Mesothelial cell of epicardium (in vitro differentiated cells): ENCODE measurements around the gene SAMD3. TPM values are rescaled to one million over a fixed set of nuclear protein-coding genes. Genes with fewer than 3 reads are reported as not detected.
"Not testable (repeated sequence)": the region's sequence is repeated elsewhere in the genome, so short reads cannot be mapped to it uniquely, and the experiment has no call there.

Experiments used
- DNase-seq, 2 experiments: peaks; one replicate each; pipeline ENCODE4 v3.0.0; 2021; ENCODE audit warnings: low spot score in 2 of 2; ENCODE audit not compliant: unreplicated experiment in 2 of 2
- H3K27ac Mint-ChIP-seq: 2 replicates; pipeline ENCODE4 v1.8.0; 2021; ENCODE audit warnings: mixed read lengths
- H3K27me3 Mint-ChIP-seq: 2 replicates; pipeline ENCODE4 v1.8.0; 2021; ENCODE audit warnings: low read depth, mixed read lengths
- H3K36me3 Mint-ChIP-seq: 2 replicates; pipeline ENCODE4 v1.8.0; 2021; ENCODE audit warnings: mixed read lengths
- H3K4me1 Mint-ChIP-seq: 2 replicates; pipeline ENCODE4 v1.8.0; 2021; ENCODE audit warnings: mixed read lengths
- H3K4me3 Mint-ChIP-seq: 2 replicates; pipeline ENCODE4 v1.8.0; 2021; ENCODE audit warnings: mild to moderate bottlenecking, moderate library complexity, mixed read lengths
- H3K9me3 Mint-ChIP-seq: 2 replicates; pipeline ENCODE4 v1.8.0; 2021; ENCODE audit warnings: mixed read lengths
- total RNA-seq: library from RNA; stranded (reverse); gene quantifications from 3 replicates; pipeline ENCODE4 v1.2.1, GENCODE V29; 2021
- TF ChIP-seq, protein P1 (sequence below): fragments of 200-600 bp; sonication (generic); IDR thresholded peaks from one replicate; pipeline ENCODE4 v1.5.0; 2021; ENCODE audit warnings: antibody characterized with exemption; ENCODE audit not compliant: unreplicated experiment

The SAMD3 gene
- total RNA-seq, 1 donor from 2014 or later: 0.49 TPM

DNA sequence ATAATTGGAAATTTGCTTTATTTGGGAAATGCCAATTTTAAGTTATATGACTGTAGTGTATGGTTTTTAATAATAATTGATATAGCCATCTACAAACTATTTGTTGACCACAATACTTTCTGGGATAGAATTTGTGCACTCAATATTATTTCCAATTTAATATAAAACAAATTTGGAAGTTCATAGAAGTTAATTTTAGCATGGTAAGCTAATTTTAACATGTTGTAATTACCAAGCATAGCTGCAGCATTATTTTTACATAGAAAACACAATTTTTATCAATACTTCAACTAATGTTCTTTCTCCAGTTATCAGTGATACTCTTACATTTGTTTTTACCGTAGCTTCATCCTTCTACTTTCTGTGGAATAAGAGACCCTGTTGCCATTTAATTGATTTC, 103.5 kb downstream of the SAMD3 start:
- TF ChIP-seq, protein P1, sequence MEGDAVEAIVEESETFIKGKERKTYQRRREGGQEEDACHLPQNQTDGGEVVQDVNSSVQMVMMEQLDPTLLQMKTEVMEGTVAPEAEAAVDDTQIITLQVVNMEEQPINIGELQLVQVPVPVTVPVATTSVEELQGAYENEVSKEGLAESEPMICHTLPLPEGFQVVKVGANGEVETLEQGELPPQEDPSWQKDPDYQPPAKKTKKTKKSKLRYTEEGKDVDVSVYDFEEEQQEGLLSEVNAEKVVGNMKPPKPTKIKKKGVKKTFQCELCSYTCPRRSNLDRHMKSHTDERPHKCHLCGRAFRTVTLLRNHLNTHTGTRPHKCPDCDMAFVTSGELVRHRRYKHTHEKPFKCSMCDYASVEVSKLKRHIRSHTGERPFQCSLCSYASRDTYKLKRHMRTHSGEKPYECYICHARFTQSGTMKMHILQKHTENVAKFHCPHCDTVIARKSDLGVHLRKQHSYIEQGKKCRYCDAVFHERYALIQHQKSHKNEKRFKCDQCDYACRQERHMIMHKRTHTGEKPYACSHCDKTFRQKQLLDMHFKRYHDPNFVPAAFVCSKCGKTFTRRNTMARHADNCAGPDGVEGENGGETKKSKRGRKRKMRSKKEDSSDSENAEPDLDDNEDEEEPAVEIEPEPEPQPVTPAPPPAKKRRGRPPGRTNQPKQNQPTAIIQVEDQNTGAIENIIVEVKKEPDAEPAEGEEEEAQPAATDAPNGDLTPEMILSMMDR: no peak
- no peak overlapping the region for H3K4me3 Mint-ChIP-seq
- DNase-seq: no peak
- H3K9me3 Mint-ChIP-seq: no peaks in the 10 kb centered on the region
- no peaks in the 10 kb centered on the region for H3K27me3 Mint-ChIP-seq
- peaks cover 13% of the 10 kb centered on the region for H3K36me3 Mint-ChIP-seq
- H3K27ac Mint-ChIP-seq: no peak overlapping the region
- H3K4me1 Mint-ChIP-seq: no peaks in the 10 kb centered on the region

DNA sequence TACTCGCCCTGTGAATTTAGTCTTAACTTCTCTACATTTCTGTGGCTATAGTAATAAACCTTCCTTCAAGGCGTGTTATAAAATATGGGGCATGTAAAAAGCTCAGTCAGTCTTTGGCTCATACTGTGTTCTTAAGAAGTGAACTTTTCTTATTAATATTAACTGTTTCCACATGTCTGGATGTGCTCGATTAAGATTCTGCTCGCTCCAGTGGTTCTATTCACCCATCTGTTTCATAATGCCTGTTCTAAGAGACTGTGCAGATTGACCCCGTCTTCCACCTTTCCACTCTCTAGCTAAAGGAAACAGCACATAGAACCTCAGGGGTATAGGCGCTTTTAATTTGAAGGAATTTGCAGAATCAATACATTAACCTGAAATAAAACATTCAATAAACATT, 104.5 kb downstream of the SAMD3 start:
- Mint-ChIP-seq H3K36me3 (peaks cover 8% of the 10 kb centered on the region), H3K4me1 (no peaks in the 10 kb centered on the region), H3K4me3 (no peak overlapping the region), H3K27me3 (no peaks in the 10 kb centered on the region), H3K9me3 (no peaks in the 10 kb centered on the region), H3K27ac (no peak overlapping the region)
- DNase-seq: no peak
- TF ChIP-seq, protein P1: no peak

DNA sequence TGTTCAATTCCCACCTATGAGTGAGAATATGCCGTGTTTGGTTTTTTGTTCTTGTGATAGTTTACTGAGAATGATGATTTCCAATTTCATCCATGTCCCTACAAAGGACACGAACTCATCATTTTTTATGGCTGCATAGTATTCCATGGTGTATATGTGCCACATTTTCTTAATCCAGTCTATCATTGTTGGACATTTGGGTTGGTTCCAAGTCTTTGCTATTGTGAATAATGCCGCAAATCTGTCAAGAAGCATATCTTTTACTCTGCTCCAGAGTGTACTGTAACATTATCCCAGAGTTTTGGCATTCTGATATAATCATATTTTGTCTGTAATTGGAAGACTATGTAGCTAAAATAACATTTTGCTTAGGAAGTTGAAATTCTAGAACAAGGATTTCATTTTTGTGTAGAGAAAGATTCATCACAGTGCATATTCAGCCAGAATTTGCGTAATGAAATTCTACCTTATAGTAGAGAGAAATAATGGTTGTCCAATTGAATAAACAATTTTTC, 105.5 kb downstream of the SAMD3 start:
- not testable (repeated sequence) for H3K27me3 Mint-ChIP-seq

DNA sequence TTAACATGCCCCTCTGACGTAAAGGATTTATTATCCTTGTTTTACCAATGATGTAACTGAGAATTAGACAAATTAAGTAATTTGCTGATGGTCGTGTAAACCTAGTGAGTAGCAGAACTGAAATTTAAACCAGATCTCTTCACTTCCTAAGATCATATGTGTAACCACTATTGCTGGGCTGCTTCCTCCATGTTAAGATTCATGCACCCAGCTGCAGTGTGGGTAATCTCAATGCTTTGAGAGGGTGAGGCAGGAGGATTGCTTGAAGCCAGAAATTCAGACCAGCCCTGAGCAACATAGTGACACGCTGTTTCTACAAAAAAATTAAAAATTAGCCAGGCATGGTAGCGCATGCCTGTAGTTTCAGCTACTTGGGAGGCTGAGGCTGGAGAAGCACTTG, 106.5 kb downstream of the SAMD3 start:
- Mint-ChIP-seq H3K4me1 (no peaks in the 10 kb centered on the region), H3K36me3 (peaks cover 13% of the 10 kb centered on the region), H3K4me3 (no peak overlapping the region), H3K27ac (no peak overlapping the region), H3K27me3 (no peaks in the 10 kb centered on the region), H3K9me3 (no peaks in the 10 kb centered on the region)
- no peak for DNase-seq
- TF ChIP-seq, protein P1: no peak

More for the DNA sequence above, 105.5 kb downstream of the SAMD3 start:
- not testable (repeated sequence) for H3K4me1 Mint-ChIP-seq, H3K4me3 Mint-ChIP-seq, H3K27ac Mint-ChIP-seq, H3K9me3 Mint-ChIP-seq, H3K36me3 Mint-ChIP-seq, DNase-seq

- Mint-ChIP-seq H3K9me3 (peaks cover 4% of the 10 kb centered on the region), H3K27me3 (no peaks in the 10 kb centered on the region), H3K27ac (no peak overlapping the region), H3K36me3 (peaks cover 19% of the 10 kb centered on the region), H3K4me3 (no peak overlapping the region), H3K4me1 (no peaks in the 10 kb centered on the region)
- TF ChIP-seq, protein P1: no peak
- DNase-seq: no peak
These were observed 107.7 kb downstream of the SAMD3 start for GRCh38 chr6:130115036-130115435.

DNA sequence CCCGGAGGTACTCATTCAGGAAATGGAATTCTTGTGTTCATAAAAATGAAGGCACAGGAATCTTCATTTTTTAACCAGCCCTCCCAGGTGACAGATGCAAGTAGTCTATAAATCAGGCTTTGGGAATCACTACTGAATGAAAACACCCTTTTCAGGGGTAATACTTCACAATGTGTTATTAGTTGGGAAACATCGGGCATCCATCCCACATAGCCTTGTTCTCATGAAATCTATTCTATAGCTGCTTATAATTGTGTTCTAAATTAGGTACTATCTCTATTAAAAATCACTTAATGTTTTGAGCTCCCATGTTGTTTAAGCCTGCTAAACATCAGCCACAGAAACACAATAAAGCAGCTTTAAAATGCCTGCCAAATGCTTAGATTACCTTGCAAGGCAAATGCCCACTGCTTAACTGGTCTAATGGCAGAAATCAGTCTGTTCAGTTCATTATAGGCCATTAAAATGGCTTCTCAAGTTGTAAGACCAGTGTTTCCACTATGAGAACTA, 109.5 kb downstream of the SAMD3 start:
- TF ChIP-seq, protein P1: no peak
- peaks cover 19% of the 10 kb centered on the region for H3K9me3 Mint-ChIP-seq
- no peak overlapping the region for H3K27ac Mint-ChIP-seq
- H3K4me1 Mint-ChIP-seq: no peaks in the 10 kb centered on the region
- DNase-seq: no peak
- H3K4me3 Mint-ChIP-seq: no peak overlapping the region
- H3K27me3 Mint-ChIP-seq: no peaks in the 10 kb centered on the region
- peaks cover 36% of the 10 kb centered on the region for H3K36me3 Mint-ChIP-seq
